Stomach smooth muscle (tissue), 2 donors: ENCODE measurements around the gene GP1BB.

Experiments used
- H3K27ac ChIP-seq: one replicate; pipeline ENCODE4 v1.7.0; 2013; ENCODE audit warnings: mild to moderate bottlenecking, low read length, inconsistent platforms
- H3K27me3 ChIP-seq, 2 donors: one replicate each; pipeline ENCODE4 v1.7.0; 2013; ENCODE audit warnings: low read length in 2 of 2; ENCODE audit not compliant: insufficient read depth in 2 of 2, control insufficient read depth in 1 of 2
- H3K36me3 ChIP-seq, 2 donors: one replicate each; pipeline ENCODE4 v1.7.0; 2013; ENCODE audit warnings: low read length in 2 of 2; ENCODE audit not compliant: control insufficient read depth in 2 of 2, insufficient read depth in 2 of 2
- H3K4me1 ChIP-seq: one replicate; pipeline ENCODE4 v1.7.0; 2013; ENCODE audit warnings: low read length; ENCODE audit not compliant: control insufficient read depth, insufficient read depth
- H3K4me3 ChIP-seq, 2 donors: one replicate each; pipeline ENCODE4 v1.7.0; 2013; ENCODE audit warnings: low read length in 2 of 2
- H3K9ac ChIP-seq, 2 donors: one replicate each; pipeline ENCODE4 v1.7.0; 2013; ENCODE audit warnings: low read length in 2 of 2, mild to moderate bottlenecking in 1 of 2
- H3K9me3 ChIP-seq, 2 donors: one replicate each; pipeline ENCODE4 v1.7.0; 2013; ENCODE audit warnings: low read length in 2 of 2; ENCODE audit not compliant: control insufficient read depth in 2 of 2
- donor health status: healthy.
- donor health status: Pancreatic carcinoma.

GP1BB gene

GRCh38 chr22:19715188-19715930, 8.0 kb upstream of the GP1BB start:
- Histone ChIP-seq H3K36me3 (peaks cover 0 to 5% of the 10 kb centered on the region in 2 donors), H3K27me3 (peaks cover 2 to 5% of the 10 kb centered on the region in 2 donors), H3K4me1 (peaks cover 35% of the 10 kb centered on the region), H3K27ac (no peak overlapping the region), H3K4me3 (peak overlapping the region; percentile 51 to 72), H3K9ac (peak overlapping the region in 1 of 2 donors; percentile 47), H3K9me3 (no peaks in the 10 kb centered on the region)

DNA sequence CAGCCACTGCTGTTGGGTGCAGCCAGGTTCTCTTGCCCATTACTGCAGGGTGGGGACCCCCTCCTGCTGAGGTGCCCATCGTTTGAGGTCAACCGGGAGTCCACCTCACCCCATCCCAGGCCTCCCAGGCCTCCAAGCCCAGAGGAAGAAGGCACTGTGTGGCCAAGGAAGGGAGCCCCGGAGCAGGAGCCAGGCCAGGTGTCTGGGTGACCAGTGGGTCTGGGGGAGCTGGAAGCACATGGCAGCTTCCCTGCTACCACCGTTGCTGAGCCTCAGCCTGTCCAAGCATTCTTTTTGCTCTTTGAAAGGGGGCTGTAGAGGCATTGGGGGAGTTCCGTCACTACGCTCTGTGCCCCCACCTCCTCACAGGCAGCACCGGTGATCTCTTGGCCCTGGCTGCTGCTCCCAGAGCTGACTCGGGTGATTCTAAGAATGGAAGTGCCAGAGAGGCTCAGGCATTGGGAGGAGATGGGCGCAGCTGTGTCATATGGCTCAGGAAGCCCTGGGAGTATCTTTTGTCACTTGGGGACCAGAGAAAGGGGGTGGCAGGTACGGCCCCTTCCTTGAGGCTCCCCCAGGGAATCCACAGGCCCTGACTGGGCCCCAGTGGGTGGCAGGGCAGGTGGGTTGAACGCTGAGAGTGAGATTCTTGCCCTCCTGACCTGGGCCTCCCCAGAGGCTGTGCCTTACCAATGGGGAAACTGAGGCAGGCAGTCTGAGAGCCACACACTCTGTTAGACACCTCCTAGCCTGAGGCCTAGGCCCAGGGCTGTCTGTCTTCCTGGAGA, 7.1 kb upstream of the GP1BB start:
- no peaks in the 10 kb centered on the region for H3K9me3 ChIP-seq
- peaks cover 40% of the 10 kb centered on the region for H3K4me1 ChIP-seq
- no peak overlapping the region for H3K4me3 ChIP-seq
- no peak overlapping the region for H3K9ac ChIP-seq
- no peak overlapping the region for H3K27ac ChIP-seq
- peaks cover 5% of the 10 kb centered on the region in 2 donors for H3K27me3 ChIP-seq
- peaks cover 0 to 10% of the 10 kb centered on the region in 2 donors for H3K36me3 ChIP-seq

GRCh38 chr22:19716829-19717105, 6.6 kb upstream of the GP1BB start:
- peaks cover 0 to 14% of the 10 kb centered on the region in 2 donors for H3K36me3 ChIP-seq
- H3K4me1 ChIP-seq = peaks cover 41% of the 10 kb centered on the region
- peaks cover 5% of the 10 kb centered on the region in 2 donors for H3K27me3 ChIP-seq
- H3K9ac ChIP-seq = no peak overlapping the region
- no peak overlapping the region for H3K4me3 ChIP-seq
- H3K9me3 ChIP-seq = no peaks in the 10 kb centered on the region
- H3K27ac ChIP-seq = no peak overlapping the region

DNA sequence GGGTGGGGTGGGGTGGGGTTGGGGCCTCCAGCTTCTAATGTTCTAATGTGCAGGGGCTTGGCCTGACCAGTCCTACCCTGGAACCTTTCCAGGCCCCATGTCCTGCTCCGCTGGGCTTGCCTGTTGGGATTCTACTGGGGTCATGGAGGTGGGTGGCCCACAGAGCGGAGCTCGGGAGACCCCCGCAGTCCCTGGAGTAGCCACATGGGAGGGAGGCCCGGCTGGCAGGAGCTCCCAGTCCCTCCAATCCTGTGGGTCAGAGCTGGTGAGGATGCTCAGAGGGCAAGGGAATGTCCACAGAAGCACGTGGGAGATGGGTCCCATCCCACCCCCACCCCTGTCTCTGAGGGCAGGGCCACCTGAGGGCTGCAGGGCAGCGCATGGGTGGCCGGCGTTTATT, 6.2 kb upstream of the GP1BB start:
- peaks cover 0 to 14% of the 10 kb centered on the region in 2 donors for H3K36me3 ChIP-seq
- peak overlapping the region in 1 of 2 donors; percentile 79 for H3K4me3 ChIP-seq
- H3K27ac ChIP-seq = no peak overlapping the region
- H3K27me3 ChIP-seq = peaks cover 5% of the 10 kb centered on the region in 2 donors
- no peak overlapping the region for H3K9ac ChIP-seq
- H3K4me1 ChIP-seq = peaks cover 41% of the 10 kb centered on the region
- H3K9me3 ChIP-seq = no peaks in the 10 kb centered on the region

- peak overlapping the region in 1 of 2 donors; percentile 63 for H3K9ac ChIP-seq
- H3K4me1 ChIP-seq = peaks cover 41% of the 10 kb centered on the region
- peak overlapping the region; percentile 70 to 79 for H3K4me3 ChIP-seq
- H3K27ac ChIP-seq = no peak overlapping the region
- peaks cover 5 to 11% of the 10 kb centered on the region in 2 donors for H3K27me3 ChIP-seq
- peaks cover 0 to 14% of the 10 kb centered on the region in 2 donors for H3K36me3 ChIP-seq
- H3K9me3 ChIP-seq = no peaks in the 10 kb centered on the region
These were observed 5.5 kb upstream of the GP1BB start for GRCh38 chr22:19717691-19718455.

GRCh38 chr22:19718456-19719049, 4.8 kb upstream of the GP1BB start:
- Histone ChIP-seq H3K36me3 (peaks cover 0 to 14% of the 10 kb centered on the region in 2 donors), H3K4me1 (peaks cover 40% of the 10 kb centered on the region), H3K27me3 (peaks cover 5 to 15% of the 10 kb centered on the region in 2 donors), H3K27ac (no peak overlapping the region), H3K9ac (peak overlapping the region; percentile 36 to 63), H3K9me3 (no peaks in the 10 kb centered on the region), H3K4me3 (peak overlapping the region; percentile 70 to 79)

GRCh38 chr22:19719050-19719482, 4.3 kb upstream of the GP1BB start:
- no peaks in the 10 kb centered on the region for H3K9me3 ChIP-seq
- H3K36me3 ChIP-seq = peaks cover 0 to 14% of the 10 kb centered on the region in 2 donors
- H3K27me3 ChIP-seq = peaks cover 2 to 15% of the 10 kb centered on the region in 2 donors
- H3K4me3 ChIP-seq = peak overlapping the region; percentile 70 to 79
- H3K9ac ChIP-seq = peak overlapping the region in 1 of 2 donors; percentile 63
- H3K4me1 ChIP-seq = peaks cover 37% of the 10 kb centered on the region
- H3K27ac ChIP-seq = no peak overlapping the region

DNA sequence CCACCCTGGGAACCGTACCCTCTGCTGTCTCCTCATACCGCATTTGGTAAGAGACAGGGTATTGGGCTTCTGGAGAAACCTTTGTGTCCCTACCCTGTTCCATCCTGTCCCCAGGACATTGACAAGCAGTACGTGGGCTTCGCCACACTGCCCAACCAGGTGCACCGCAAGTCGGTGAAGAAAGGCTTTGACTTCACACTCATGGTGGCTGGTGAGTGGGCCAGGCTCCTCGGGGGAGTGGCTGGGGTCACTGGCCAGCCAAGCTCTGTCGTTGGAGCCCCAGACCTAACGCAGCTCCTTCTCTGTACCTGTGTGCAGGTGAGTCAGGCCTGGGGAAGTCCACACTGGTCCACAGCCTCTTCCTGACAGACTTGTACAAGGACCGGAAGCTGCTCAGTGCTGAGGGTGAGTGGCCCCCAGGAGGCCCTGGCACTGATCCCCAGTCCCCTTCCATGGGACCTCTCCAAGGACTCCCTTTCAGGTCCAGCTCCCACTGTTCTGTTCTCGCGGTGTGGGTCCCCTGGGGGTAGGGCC, 3.8 kb upstream of the GP1BB start:
- peaks cover 0 to 14% of the 10 kb centered on the region in 2 donors for H3K36me3 ChIP-seq
- H3K9ac ChIP-seq = no peak overlapping the region
- peaks cover 37% of the 10 kb centered on the region for H3K4me1 ChIP-seq
- no peaks in the 10 kb centered on the region for H3K9me3 ChIP-seq
- peak overlapping the region in 1 of 2 donors; percentile 79 for H3K4me3 ChIP-seq
- peaks cover 2 to 18% of the 10 kb centered on the region in 2 donors for H3K27me3 ChIP-seq
- no peak overlapping the region for H3K27ac ChIP-seq

DNA sequence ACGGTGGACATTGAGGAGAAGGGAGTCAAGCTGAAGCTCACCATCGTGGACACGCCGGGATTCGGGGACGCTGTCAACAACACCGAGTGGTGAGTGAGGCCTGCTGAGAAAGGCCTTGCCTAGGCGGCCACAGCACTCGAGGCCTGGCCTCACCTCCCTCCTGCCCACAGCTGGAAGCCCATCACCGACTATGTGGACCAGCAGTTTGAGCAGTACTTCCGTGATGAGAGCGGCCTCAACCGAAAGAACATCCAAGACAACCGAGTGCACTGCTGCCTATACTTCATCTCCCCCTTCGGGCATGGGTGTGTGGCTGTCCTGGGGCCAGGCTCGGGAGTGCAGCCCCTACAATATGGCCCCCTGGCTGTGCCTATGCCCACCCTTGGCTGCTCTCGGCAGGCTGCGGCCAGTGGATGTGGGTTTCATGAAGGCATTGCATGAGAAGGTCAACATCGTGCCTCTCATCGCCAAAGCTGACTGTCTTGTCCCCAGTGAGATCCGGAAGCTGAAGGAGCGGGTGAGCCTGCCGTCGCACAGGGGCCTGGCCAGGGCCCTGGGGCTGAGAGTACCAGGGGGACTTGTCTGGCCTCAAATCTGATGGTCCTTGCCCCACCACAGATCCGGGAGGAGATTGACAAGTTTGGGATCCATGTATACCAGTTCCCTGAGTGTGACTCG, 3.0 kb upstream of the GP1BB start:
- no peak overlapping the region for H3K27ac ChIP-seq
- H3K9me3 ChIP-seq = no peaks in the 10 kb centered on the region
- H3K9ac ChIP-seq = no peak overlapping the region
- peaks cover 30% of the 10 kb centered on the region for H3K4me1 ChIP-seq
- H3K36me3 ChIP-seq = peaks cover 0 to 14% of the 10 kb centered on the region in 2 donors
- H3K4me3 ChIP-seq = no peak overlapping the region
- peaks cover 6 to 13% of the 10 kb centered on the region in 2 donors for H3K27me3 ChIP-seq

GRCh38 chr22:19720999-19721329, 2.4 kb upstream of the GP1BB start:
- H3K9ac ChIP-seq = no peak overlapping the region
- H3K27ac ChIP-seq = no peak overlapping the region
- peaks cover 6 to 13% of the 10 kb centered on the region in 2 donors for H3K27me3 ChIP-seq
- H3K9me3 ChIP-seq = no peaks in the 10 kb centered on the region
- peaks cover 0 to 14% of the 10 kb centered on the region in 2 donors for H3K36me3 ChIP-seq
- H3K4me1 ChIP-seq = peaks cover 30% of the 10 kb centered on the region
- no peak overlapping the region for H3K4me3 ChIP-seq
